Right lobe of liver (tissue), 6 donors: ENCODE data around the gene CCDC81. TPM values are rescaled to one million over a fixed set of nuclear protein-coding genes. Genes with fewer than 3 reads are reported as not detected.
"Not testable (repeated sequence)": the region's sequence is repeated elsewhere in the genome, so short reads cannot be mapped to it uniquely, and the experiment has no call there.

Source experiments
- ATAC-seq, 4 donors: fragments of 200-7000 bp; cut with Tn5 transposase; one replicate each; pipeline ENCODE4 v1.9.1; 2020; ENCODE audit warnings: mild to moderate bottlenecking in 4 of 4, moderate library complexity in 4 of 4
- DNase-seq, 3 donors: peaks; one replicate each; pipeline ENCODE4 v3.0.0-alpha.2; 2020
- H3K27ac ChIP-seq, 3 donors: fragments of 200-600 bp; one replicate each; pipeline ENCODE4 v1.8.0; 2022
- H3K27me3 ChIP-seq, 2 donors: fragments of 200-600 bp; one replicate each; pipeline ENCODE4 v1.8.0; 2022
- H3K36me3 ChIP-seq, 4 donors: fragments of 200-600 bp; sonication (generic) in 1 of 4; one replicate each; pipeline versions ENCODE4 v1.5.1 to v1.8.0; 2017 to 2022; ENCODE audit warnings: control low read depth in 1 of 4
- H3K4me1 ChIP-seq, 4 donors: fragments of 200-600 bp; sonication (generic) in 1 of 4; one replicate each; pipeline versions ENCODE4 v1.5.1 to v1.8.0; 2017 to 2022; ENCODE audit warnings: control low read depth in 1 of 4
- H3K4me3 ChIP-seq, 3 donors: fragments of 200-600 bp; one replicate each; pipeline ENCODE4 v1.8.0; 2022
- H3K9me3 ChIP-seq, 4 donors: fragments of 200-600 bp; sonication (generic) in 1 of 4; one replicate each; pipeline versions ENCODE4 v1.5.1 to v1.8.0; 2017 to 2022; ENCODE audit warnings: control low read depth in 1 of 4
- POLR2A ChIP-seq: fragments of 450-650 bp; IDR thresholded peaks from one replicate; pipeline ENCODE4 v1.6.1; 2017; ENCODE audit warnings: antibody characterized with exemption, mild to moderate bottlenecking
- WGBS: methylation state at CpG from one replicate; pipeline ENCODE4 v1.1.6; 2018; ENCODE audit warnings: low coverage, low lambda C conversion rate; ENCODE audit not compliant: insufficient coverage; ENCODE audit errors: missing lambda C conversion rate; 5-methylcytosine and 5-hydroxymethylcytosine counted together
- intact Hi-C, 2 donors: fragments of 100-400 bp; cut with DNase I; formaldehyde crosslinking; loops; one replicate each; pipeline versions ENCODE4 v1.11.2 to v1.14.1; 2022
- total RNA-seq, 6 experiments: library from RNA; depleted of rRNA in 2 of 6; stranded (reverse); fragments of >200 nt in 2 of 6; fragmentation: NEBNext Ultra II Directional in 3 of 6; extraction: Animal tissue kit (Norgen Biotek cat#: 25700) in 3 of 6; gene quantifications; one replicate each; pipeline versions ENCODE4 v1.1.0 to v1.2.4, GENCODE V29; 2016 to 2023
- TF ChIP-seq, protein P1 (sequence below), 4 donors: fragments of 200-600 bp in 3 of 4; fragments of 450-650 bp in 1 of 4; IDR thresholded peaks; one replicate each; pipeline versions ENCODE4 v1.5.1 to v1.8.0; 2016 to 2022; ENCODE audit warnings: antibody characterized with exemption in 4 of 4, mild to moderate bottlenecking in 2 of 4
- donor health status: DM: no; HTN: yes; CAD: no.
- donor health status: DM: no; HTN: no; CAD: no.
- donor health status: DM: no; HTN: no; CAD: no.
- donor health status: DM: no; HTN: yes; CAD: no.
- donor health status: DM: no; HTN: yes; CAD: no.

CCDC81 gene
- total RNA-seq, 6 experiments from 2014 or later: 0.12 to 1.6 (median 0.55) TPM; not detected in 1

- TF ChIP-seq, protein P1, sequence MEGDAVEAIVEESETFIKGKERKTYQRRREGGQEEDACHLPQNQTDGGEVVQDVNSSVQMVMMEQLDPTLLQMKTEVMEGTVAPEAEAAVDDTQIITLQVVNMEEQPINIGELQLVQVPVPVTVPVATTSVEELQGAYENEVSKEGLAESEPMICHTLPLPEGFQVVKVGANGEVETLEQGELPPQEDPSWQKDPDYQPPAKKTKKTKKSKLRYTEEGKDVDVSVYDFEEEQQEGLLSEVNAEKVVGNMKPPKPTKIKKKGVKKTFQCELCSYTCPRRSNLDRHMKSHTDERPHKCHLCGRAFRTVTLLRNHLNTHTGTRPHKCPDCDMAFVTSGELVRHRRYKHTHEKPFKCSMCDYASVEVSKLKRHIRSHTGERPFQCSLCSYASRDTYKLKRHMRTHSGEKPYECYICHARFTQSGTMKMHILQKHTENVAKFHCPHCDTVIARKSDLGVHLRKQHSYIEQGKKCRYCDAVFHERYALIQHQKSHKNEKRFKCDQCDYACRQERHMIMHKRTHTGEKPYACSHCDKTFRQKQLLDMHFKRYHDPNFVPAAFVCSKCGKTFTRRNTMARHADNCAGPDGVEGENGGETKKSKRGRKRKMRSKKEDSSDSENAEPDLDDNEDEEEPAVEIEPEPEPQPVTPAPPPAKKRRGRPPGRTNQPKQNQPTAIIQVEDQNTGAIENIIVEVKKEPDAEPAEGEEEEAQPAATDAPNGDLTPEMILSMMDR (IDR thresholded peaks at IDR 0.05): no peak
- TF ChIP-seq POLR2A: no peak
- WGBS: 74% methylated on average over 4 of the region's 4 CpGs
- Histone ChIP-seq H3K27me3 (no peaks in the 10 kb centered on the region), H3K9me3 (no peaks in the 10 kb centered on the region), H3K4me3 (no peak overlapping the region), H3K36me3 (no peaks in the 10 kb centered on the region), H3K27ac (no peak overlapping the region), H3K4me1 (no peaks in the 10 kb centered on the region)
- no peak for ATAC-seq
- intact Hi-C loops: no loop called here
- DNase-seq: no peak
These were observed 19.4 kb upstream of the CCDC81 start for GRCh38 chr11:86355256-86355655.

DNA sequence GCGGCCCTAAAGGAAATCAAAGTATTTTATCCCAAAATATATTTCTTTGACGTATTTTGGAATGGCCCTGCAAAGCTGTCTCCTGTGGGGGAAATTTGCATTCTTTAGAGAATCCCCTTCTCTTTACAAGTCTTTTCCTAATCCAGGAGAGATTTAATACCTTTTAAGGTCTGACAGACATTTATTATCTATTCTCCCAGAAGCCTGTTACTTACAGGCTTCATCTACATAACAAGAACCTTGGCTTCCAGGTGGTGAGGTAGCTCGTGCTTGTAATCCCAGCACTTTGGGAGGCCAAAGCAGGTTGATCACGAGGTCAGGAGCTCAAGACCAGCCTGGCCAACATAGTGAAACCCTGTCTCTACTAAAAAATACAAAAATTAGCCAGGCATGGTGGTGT, 17.3 kb upstream of the CCDC81 start:
- ATAC-seq, H3K27me3 ChIP-seq, DNase-seq, intact Hi-C loops, H3K36me3 ChIP-seq, H3K4me3 ChIP-seq, H3K27ac ChIP-seq, H3K4me1 ChIP-seq, H3K9me3 ChIP-seq: not testable (repeated sequence)
- WGBS: 76% methylated on average over 4 of the region's 4 CpGs

- Histone ChIP-seq H3K4me3 (no peak overlapping the region), H3K9me3 (peaks cover 0 to 4% (median 0%) of the 10 kb centered on the region in 4 donors), H3K27me3 (no peaks in the 10 kb centered on the region), H3K27ac (no peak overlapping the region), H3K36me3 (no peaks in the 10 kb centered on the region), H3K4me1 (no peaks in the 10 kb centered on the region)
- ATAC-seq (no peak), DNase-seq (no peak)
- no peak for TF ChIP-seq POLR2A
- TF ChIP-seq, protein P1 (IDR thresholded peaks at IDR 0.05): no peak
- 83% methylated on average over 3 of the region's 3 CpGs for WGBS
- intact Hi-C loops: no loop called here
These were observed 16.0 kb upstream of the CCDC81 start for GRCh38 chr11:86358720-86359119.

DNA sequence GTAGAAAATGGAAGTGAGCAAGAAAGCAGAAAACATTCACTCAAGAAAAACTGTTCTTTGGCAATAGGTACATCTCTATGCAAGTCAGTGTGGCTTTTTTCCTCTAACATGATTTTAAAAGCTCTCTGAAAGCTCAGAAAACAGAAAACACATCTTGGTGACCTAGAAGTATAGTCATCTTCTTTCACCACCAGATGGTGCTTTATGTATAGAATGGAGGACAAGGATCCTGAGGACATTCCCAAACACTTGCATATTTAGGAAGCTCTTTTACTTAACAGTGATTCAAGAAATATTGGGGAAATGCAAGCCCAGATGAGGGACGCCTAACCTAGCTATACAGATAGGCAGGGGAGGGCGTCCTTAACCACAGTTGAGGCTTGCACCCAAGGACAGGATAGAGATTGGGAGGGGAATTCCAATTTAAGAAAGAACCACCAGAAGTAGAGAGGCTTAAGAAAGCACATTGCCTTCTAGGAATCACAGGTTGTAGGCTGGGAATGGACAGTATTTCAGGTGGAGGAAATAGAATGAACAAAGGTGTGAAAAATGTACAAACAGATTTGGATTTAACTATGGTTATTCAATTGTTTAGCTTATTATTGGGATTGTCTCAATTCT, 13.8 kb upstream of the CCDC81 start:
- Histone ChIP-seq H3K27ac (no peak overlapping the region), H3K4me1 (no peaks in the 10 kb centered on the region), H3K9me3 (peaks cover 0 to 4% (median 0%) of the 10 kb centered on the region in 4 donors), H3K36me3 (no peaks in the 10 kb centered on the region), H3K4me3 (no peak overlapping the region), H3K27me3 (no peaks in the 10 kb centered on the region)
- WGBS: 47% methylated on average over 2 of the region's 2 CpGs
- DNase-seq (no peak), ATAC-seq (no peak)
- intact Hi-C loops: no loop called here
- no peak for TF ChIP-seq POLR2A
- TF ChIP-seq, protein P1 (IDR thresholded peaks at IDR 0.05): peak in 1 of 4 donors; percentile 15

- Histone ChIP-seq H3K36me3 (no peaks in the 10 kb centered on the region), H3K4me3 (no peak overlapping the region), H3K27me3 (no peaks in the 10 kb centered on the region), H3K27ac (no peak overlapping the region), H3K9me3 (peaks cover 0 to 4% (median 0%) of the 10 kb centered on the region in 4 donors), H3K4me1 (no peaks in the 10 kb centered on the region)
- intact Hi-C loops: no loop called here
- no peak for TF ChIP-seq POLR2A
- TF ChIP-seq, protein P1 (IDR thresholded peaks at IDR 0.05): no peak
- DNase-seq (no peak), ATAC-seq (no peak)
- WGBS: 71% methylated on average over 1 of the region's 1 CpG
These were observed 11.3 kb upstream of the CCDC81 start for GRCh38 chr11:86363424-86363823.
